ENCODE results near the gene SLC39A10.

- TF ChIP-seq POLR2A (IDR thresholded peaks at IDR 0.05; ENCODE audit: low read length) (no peak), GATA1 (IDR thresholded peaks at IDR 0.05; ENCODE audit: low read depth, low read length) (no peak)
These were observed 9.7 kb upstream of the SLC39A10 start for GRCh38 chr2:195647302-195647701.
